ENCODE data around the gene REN. TPM values are rescaled to one million over a fixed set of nuclear protein-coding genes. Genes with fewer than 3 reads are reported as not detected.

The REN gene
- polyA plus RNA-seq, 1 experiment = 0.99 TPM

- no peak for DNase-seq (ENCODE audit: low read depth)
- H3K27me3 ChIP-seq (ENCODE audit: control insufficient read depth, insufficient read depth, low read length) = no peaks in the 10 kb centered on the region
- peaks cover 5% of the 10 kb centered on the region for H3K36me3 ChIP-seq (ENCODE audit: control insufficient read depth, insufficient read depth, low read length)
- ChIA-PET CTCF (interaction anchor here (1.0 to 7.8 kb wide), 3 partner anchors 9 to 246 kb away, joined by 4 to 56 read pairs (median 6); no protein-coding TSS in a partner anchor), POLR2A (no interaction called here)
- H3K4me3 ChIP-seq (ENCODE audit: low read depth, low read length) = no peak overlapping the region
- no peak for TF ChIP-seq CTCF (IDR thresholded peaks at IDR 0.05; ENCODE audit: insufficient read depth, low read depth, low read length)
Measured at GRCh38 chr1:204116539-204116938, 49.6 kb downstream of the REN start.

GRCh38 chr1:204115116-204115515 is 51.0 kb downstream of the REN start:
- no peak for TF ChIP-seq CTCF (IDR thresholded peaks at IDR 0.05; ENCODE audit: insufficient read depth, low read depth, low read length)
- H3K4me3 ChIP-seq (ENCODE audit: low read depth, low read length) = no peak overlapping the region
- ChIA-PET POLR2A (no interaction called here), CTCF (interaction anchor here (0.9 to 7.8 kb wide), 4 partner anchors 10 to 244 kb away, joined by 3 to 56 read pairs (median 6); no protein-coding TSS in a partner anchor)
- no peaks in the 10 kb centered on the region for H3K27me3 ChIP-seq (ENCODE audit: control insufficient read depth, insufficient read depth, low read length)
- DNase-seq (ENCODE audit: low read depth) = no peak
- peaks cover 3% of the 10 kb centered on the region for H3K36me3 ChIP-seq (ENCODE audit: control insufficient read depth, insufficient read depth, low read length)

- H3K27me3 ChIP-seq (ENCODE audit: control insufficient read depth, insufficient read depth, low read length) = no peaks in the 10 kb centered on the region
- no peak for TF ChIP-seq CTCF (IDR thresholded peaks at IDR 0.05; ENCODE audit: insufficient read depth, low read depth, low read length)
- DNase-seq (ENCODE audit: low read depth) = no peak
- peaks cover 3% of the 10 kb centered on the region for H3K36me3 ChIP-seq (ENCODE audit: control insufficient read depth, insufficient read depth, low read length)
- CTCF ChIA-PET = interaction anchor here (0.6 to 7.8 kb wide), 4 partner anchors 15 to 297 kb away, joined by 4 to 56 read pairs (median 6); no protein-coding TSS in a partner anchor
- POLR2A ChIA-PET = no interaction called here
- H3K4me3 ChIP-seq (ENCODE audit: low read depth, low read length) = no peak overlapping the region
Measured at GRCh38 chr1:204114606-204115005, 51.5 kb downstream of the REN start.

GRCh38 chr1:204113896-204114295 is 52.2 kb downstream of the REN start:
- DNase-seq (ENCODE audit: low read depth) = no peak
- no peak overlapping the region for H3K4me3 ChIP-seq (ENCODE audit: low read depth, low read length)
- H3K27me3 ChIP-seq (ENCODE audit: control insufficient read depth, insufficient read depth, low read length) = no peaks in the 10 kb centered on the region
- ChIA-PET CTCF (interaction anchor here (1.5 to 7.8 kb wide), 3 partner anchors 16 to 243 kb away, joined by 4 to 56 read pairs (median 8); no protein-coding TSS in a partner anchor), POLR2A (no interaction called here)
- TF ChIP-seq CTCF (IDR thresholded peaks at IDR 0.05; ENCODE audit: insufficient read depth, low read depth, low read length) = no peak
- peaks cover 3% of the 10 kb centered on the region for H3K36me3 ChIP-seq (ENCODE audit: control insufficient read depth, insufficient read depth, low read length)

GRCh38 chr1:204112876-204113730 is 53.0 kb downstream of the REN start:
- Histone ChIP-seq H3K4me3 (ENCODE audit: low read depth, low read length) (no peak overlapping the region), H3K27me3 (ENCODE audit: control insufficient read depth, insufficient read depth, low read length) (no peaks in the 10 kb centered on the region), H3K36me3 (ENCODE audit: control insufficient read depth, insufficient read depth, low read length) (peaks cover 3% of the 10 kb centered on the region; the same call in 1 of the 2 replicates)
- CTCF ChIA-PET = interaction anchor here (0.5 to 7.8 kb wide), 3 partner anchors 17 to 241 kb away, joined by 3 to 56 read pairs (median 4); no protein-coding TSS in a partner anchor
- DNase-seq (ENCODE audit: low read depth) = no peak
- no peak for TF ChIP-seq CTCF (IDR thresholded peaks at IDR 0.05; ENCODE audit: insufficient read depth, low read depth, low read length)
- POLR2A ChIA-PET = interaction anchor here (0.6 kb wide), 1 partner anchor 15 kb away, joined by 3 read pairs; no protein-coding TSS in a partner anchor

Measured in BJ (cell line).